Activated T-helper 1 cell treated with anti-CD3 and anti-CD28 coated beads, Interleukin-12 subunit alpha, Interleukin-12 subunit beta, Interleukin-2, Interleukin-4 antibody, amounts not matched to agents 30 ng/mL and 10 ng/mL and 1 ng/mL, durations not matched to agents 14 hours and 24 hours and 36 hours (primary cell): ENCODE measurements around the gene KCNV2. TPM values are rescaled to one million over a fixed set of nuclear protein-coding genes. Genes with fewer than 3 reads are reported as not detected.

Experiments
- DNase-seq: peaks from one replicate; pipeline ENCODE4 v3.0.0; 2021; ENCODE audit warnings: low spot score
- H3K27ac Mint-ChIP-seq: one replicate; pipeline ENCODE4 v1.8.0; 2021; ENCODE audit warnings: mild to moderate bottlenecking, mixed read lengths
- H3K27me3 Mint-ChIP-seq: one replicate; pipeline ENCODE4 v1.8.0; 2022; ENCODE audit warnings: mild to moderate bottlenecking, moderate library complexity, mixed read lengths; ENCODE audit not compliant: insufficient read depth
- H3K36me3 Mint-ChIP-seq: one replicate; pipeline ENCODE4 v1.8.0; 2021; ENCODE audit warnings: low read depth, mixed read lengths
- H3K4me1 Mint-ChIP-seq: one replicate; pipeline ENCODE4 v1.8.0; 2021; ENCODE audit warnings: low read depth, mixed read lengths
- H3K4me3 Mint-ChIP-seq: one replicate; pipeline ENCODE4 v1.8.0; 2021; ENCODE audit warnings: mild to moderate bottlenecking, moderate library complexity, mixed read lengths
- H3K9me3 Mint-ChIP-seq: one replicate; pipeline ENCODE4 v1.8.0; 2021; ENCODE audit warnings: mixed read lengths
- intact Hi-C: fragments of 100-400 bp; cut with micrococcal nuclease; formaldehyde crosslinking; loops from one replicate; pipeline ENCODE4 v1.15.1; 2024
- total RNA-seq: library from RNA; stranded (reverse); gene quantifications from 2 replicates; pipeline ENCODE4 v1.2.3, GENCODE V29; 2022

The KCNV2 gene
- total RNA-seq, 1 donor from 2014 or later: not detected

GRCh38 chr9:2745560-2746380 is 28.5 kb downstream of the KCNV2 start:
- intact Hi-C loops: no loop called here
- H3K27ac Mint-ChIP-seq: no peak overlapping the region
- DNase-seq: no peak
- H3K27me3 Mint-ChIP-seq: no peaks in the 10 kb centered on the region
- H3K4me1 Mint-ChIP-seq: no peaks in the 10 kb centered on the region
- peaks cover 9% of the 10 kb centered on the region for H3K36me3 Mint-ChIP-seq
- no peaks in the 10 kb centered on the region for H3K9me3 Mint-ChIP-seq
- no peak overlapping the region for H3K4me3 Mint-ChIP-seq

GRCh38 chr9:2749485-2749884 is 32.2 kb downstream of the KCNV2 start:
- Mint-ChIP-seq H3K27ac (no peak overlapping the region), H3K4me3 (no peak overlapping the region), H3K9me3 (no peaks in the 10 kb centered on the region), H3K4me1 (no peaks in the 10 kb centered on the region), H3K36me3 (peaks cover 17% of the 10 kb centered on the region), H3K27me3 (no peaks in the 10 kb centered on the region)
- no peak for DNase-seq
- intact Hi-C loops: no loop called here

- H3K4me3 Mint-ChIP-seq: no peak overlapping the region
- no peaks in the 10 kb centered on the region for H3K9me3 Mint-ChIP-seq
- H3K36me3 Mint-ChIP-seq: peaks cover 20% of the 10 kb centered on the region
- intact Hi-C loops: no loop called here
- no peaks in the 10 kb centered on the region for H3K4me1 Mint-ChIP-seq
- no peak for DNase-seq
- H3K27ac Mint-ChIP-seq: no peak overlapping the region
- no peaks in the 10 kb centered on the region for H3K27me3 Mint-ChIP-seq
Observed at GRCh38 chr9:2755285-2755684, 38.0 kb downstream of the KCNV2 start.

GRCh38 chr9:2758162-2758897 is 41.0 kb downstream of the KCNV2 start:
- Mint-ChIP-seq H3K4me3 (no peak overlapping the region), H3K36me3 (peaks cover 22% of the 10 kb centered on the region), H3K4me1 (peaks cover 9% of the 10 kb centered on the region), H3K27me3 (no peaks in the 10 kb centered on the region), H3K9me3 (no peaks in the 10 kb centered on the region), H3K27ac (peak overlapping the region; percentile 66)
- DNase-seq: no peak
- intact Hi-C loops: no loop called here

DNA sequence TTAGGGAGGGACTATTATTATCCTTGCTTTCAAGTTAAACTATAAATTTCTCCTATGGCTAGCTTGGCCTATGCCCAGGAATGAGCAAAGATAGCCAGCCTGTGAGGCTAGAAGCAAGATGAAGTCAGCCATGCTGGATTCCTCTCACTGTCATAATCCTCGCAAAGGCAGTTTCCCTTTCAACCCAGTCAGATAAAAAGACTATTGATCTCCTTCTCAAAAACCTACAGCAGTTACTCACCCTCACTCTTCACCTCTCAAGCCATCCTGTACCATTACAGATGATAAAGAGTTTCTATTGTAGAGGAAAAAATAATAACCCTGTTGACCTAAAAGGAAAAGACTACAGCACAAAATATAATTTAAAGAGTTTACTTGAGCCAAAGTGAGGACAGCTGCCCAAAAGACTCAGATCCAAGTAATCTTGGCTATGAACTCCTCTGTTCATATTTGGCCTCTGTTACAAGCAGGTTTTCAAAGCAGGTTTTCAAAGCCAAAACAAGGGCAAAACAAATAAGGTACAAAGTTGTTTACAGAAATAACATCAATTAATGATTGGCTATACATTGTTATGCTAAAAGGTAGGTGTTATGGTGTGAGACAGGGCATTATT is 41.7 kb downstream of the KCNV2 start:
- Mint-ChIP-seq H3K27me3 (no peaks in the 10 kb centered on the region), H3K4me3 (no peak overlapping the region), H3K4me1 (peaks cover 16% of the 10 kb centered on the region), H3K9me3 (no peaks in the 10 kb centered on the region), H3K27ac (no peak overlapping the region), H3K36me3 (peaks cover 22% of the 10 kb centered on the region)
- DNase-seq: no peak
- intact Hi-C loops: no loop called here

DNA sequence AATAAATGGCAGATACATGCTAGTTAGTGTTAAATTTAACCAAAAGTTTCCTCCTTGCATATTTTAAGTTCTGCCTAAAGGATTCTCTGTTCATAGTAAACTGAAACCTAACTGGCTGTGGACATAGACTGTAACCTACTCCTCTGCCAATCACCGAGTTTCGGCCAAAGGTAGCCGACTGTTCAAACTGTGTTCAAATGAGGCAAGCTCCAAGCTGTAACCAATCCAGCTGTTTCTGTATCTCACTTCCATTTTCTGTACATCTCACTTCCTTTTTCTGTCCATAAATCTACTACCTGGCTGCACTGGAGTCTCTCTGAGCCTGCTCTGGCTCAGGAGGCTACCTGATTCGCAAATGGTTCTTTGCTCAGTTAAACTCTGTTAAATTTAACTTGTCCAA is 44.1 kb downstream of the KCNV2 start:
- Mint-ChIP-seq H3K9me3 (no peaks in the 10 kb centered on the region), H3K27me3 (no peaks in the 10 kb centered on the region), H3K27ac (no peak overlapping the region), H3K4me1 (peaks cover 39% of the 10 kb centered on the region), H3K36me3 (peaks cover 25% of the 10 kb centered on the region), H3K4me3 (no peak overlapping the region)
- intact Hi-C loops: no loop called here
- no peak for DNase-seq

- H3K4me1 Mint-ChIP-seq: peaks cover 39% of the 10 kb centered on the region
- intact Hi-C loops: loop anchor here (2.0 kb wide), 2 partner anchors 110 to 142 kb away; no protein-coding TSS in a partner anchor
Observed at GRCh38 chr9:2764353-2764752, 47.0 kb downstream of the KCNV2 start.

GRCh38 chr9:2765250-2765880 is 48.1 kb downstream of the KCNV2 start:
- H3K4me1 Mint-ChIP-seq: peaks cover 39% of the 10 kb centered on the region
- no peak overlapping the region for H3K4me3 Mint-ChIP-seq
- H3K27ac Mint-ChIP-seq: peak overlapping the region; percentile 89
- intact Hi-C loops: loop anchor here (1.0 to 5.0 kb wide), 4 partner anchors 79 to 748 kb away; partner anchors contain the start of genes PUM3 and SMARCA2
- no peaks in the 10 kb centered on the region for H3K9me3 Mint-ChIP-seq
- H3K27me3 Mint-ChIP-seq: no peaks in the 10 kb centered on the region
- H3K36me3 Mint-ChIP-seq: peaks cover 33% of the 10 kb centered on the region
- DNase-seq: no peak

More at GRCh38 chr9:2764353-2764752, 47.0 kb downstream of the KCNV2 start:
- Mint-ChIP-seq H3K36me3 (peaks cover 34% of the 10 kb centered on the region), H3K9me3 (no peaks in the 10 kb centered on the region), H3K27me3 (no peaks in the 10 kb centered on the region), H3K27ac (peak overlapping the region; percentile 89), H3K4me3 (peak overlapping the region; percentile 17)
- DNase-seq: peak; percentile 45

DNA sequence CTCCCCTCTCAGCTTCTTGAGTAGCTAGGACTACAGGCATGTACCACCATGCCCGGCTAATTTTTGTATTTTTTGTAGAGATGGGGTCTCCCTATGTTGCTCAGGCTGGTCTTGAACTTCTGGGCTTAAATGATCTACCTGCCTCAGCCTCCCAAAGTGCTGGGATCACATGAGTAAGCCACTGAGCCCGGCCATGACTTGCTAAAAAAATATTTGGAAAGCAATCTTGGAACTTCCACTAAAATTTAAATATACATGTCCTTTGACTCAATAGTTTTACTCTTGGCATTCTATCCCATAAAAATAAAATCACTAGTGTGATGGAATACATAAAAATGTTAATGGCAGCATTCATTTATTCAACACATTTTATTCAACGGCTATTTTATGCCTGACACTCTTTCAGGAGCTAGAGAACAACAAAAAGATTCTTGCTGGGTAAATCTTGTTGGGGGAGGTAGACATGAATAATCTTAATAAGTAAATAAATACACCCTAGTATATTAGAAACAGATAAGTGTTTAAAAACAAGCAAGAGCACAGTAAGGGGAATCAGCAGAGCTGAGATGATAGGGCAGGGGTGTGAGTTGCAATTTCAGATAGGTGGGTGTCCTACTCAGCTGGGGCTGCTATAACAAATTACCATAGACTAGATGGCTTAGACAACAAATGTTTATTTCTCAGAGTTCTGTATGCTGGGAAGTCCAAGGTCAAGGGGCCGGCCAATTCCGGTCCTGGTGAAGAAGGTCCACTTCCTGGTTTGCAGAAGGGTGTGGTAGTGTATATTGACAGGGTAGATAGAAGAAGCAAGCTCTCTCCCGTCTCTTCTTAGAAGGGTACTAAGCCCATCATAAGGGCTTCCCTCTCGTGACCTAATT is 50.7 kb downstream of the KCNV2 start:
- no peak overlapping the region for H3K4me3 Mint-ChIP-seq
- H3K27me3 Mint-ChIP-seq: no peaks in the 10 kb centered on the region
- DNase-seq: no peak
- peak overlapping the region; percentile 31 for H3K27ac Mint-ChIP-seq
- peaks cover 32% of the 10 kb centered on the region for H3K4me1 Mint-ChIP-seq
- peaks cover 41% of the 10 kb centered on the region for H3K36me3 Mint-ChIP-seq
- intact Hi-C loops: loop anchor here (5.0 kb wide), 1 partner anchor 751 kb away; the partner anchor contains the start of gene SMARCA2
- peaks cover 11% of the 10 kb centered on the region for H3K9me3 Mint-ChIP-seq

- H3K4me3 Mint-ChIP-seq: no peak overlapping the region
- H3K36me3 Mint-ChIP-seq: peaks cover 64% of the 10 kb centered on the region
- no peaks in the 10 kb centered on the region for H3K27me3 Mint-ChIP-seq
- intact Hi-C loops: no loop called here
- H3K27ac Mint-ChIP-seq: no peak overlapping the region
- H3K9me3 Mint-ChIP-seq: peaks cover 35% of the 10 kb centered on the region
- DNase-seq: no peak
- peaks cover 2% of the 10 kb centered on the region for H3K4me1 Mint-ChIP-seq
Observed at GRCh38 chr9:2771087-2771486, 53.8 kb downstream of the KCNV2 start.

DNA sequence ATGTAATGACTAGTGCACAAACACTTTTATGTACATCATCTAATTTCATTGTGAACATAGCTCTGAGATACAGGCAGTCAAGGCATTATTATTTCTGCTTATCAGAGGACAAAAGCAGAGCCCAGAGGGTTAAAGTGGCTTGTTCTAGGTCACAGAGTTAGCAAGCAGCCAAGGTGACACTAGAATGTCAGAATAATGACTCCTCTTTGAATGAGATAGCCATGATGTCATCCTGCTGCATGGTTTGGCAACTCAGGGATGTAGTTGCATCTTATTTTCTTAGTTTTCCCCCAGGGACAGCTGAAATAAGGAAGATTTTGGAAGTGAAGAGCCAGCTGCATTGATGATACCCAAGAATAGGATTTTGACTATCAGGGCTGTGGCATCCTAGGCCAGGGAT is 54.4 kb downstream of the KCNV2 start:
- no peak for DNase-seq
- Mint-ChIP-seq H3K4me1 (no peaks in the 10 kb centered on the region), H3K27ac (no peak overlapping the region), H3K9me3 (peaks cover 41% of the 10 kb centered on the region), H3K4me3 (no peak overlapping the region), H3K27me3 (no peaks in the 10 kb centered on the region), H3K36me3 (peaks cover 70% of the 10 kb centered on the region)
- intact Hi-C loops: no loop called here

- Mint-ChIP-seq H3K36me3 (peaks cover 79% of the 10 kb centered on the region), H3K27me3 (no peaks in the 10 kb centered on the region), H3K4me3 (no peak overlapping the region), H3K27ac (no peak overlapping the region), H3K4me1 (no peaks in the 10 kb centered on the region), H3K9me3 (peaks cover 49% of the 10 kb centered on the region)
- intact Hi-C loops: no loop called here
- DNase-seq: no peak
Observed at GRCh38 chr9:2777454-2777853, 60.1 kb downstream of the KCNV2 start.
